Neural cell (in vitro differentiated cells): ENCODE data around the gene NRCAM.

ENCODE experiments used
- CTCF ChIP-seq: fragments of 450-650 bp; IDR thresholded peaks from 2 replicates; pipeline ENCODE4 v1.5.1; 2014; ENCODE audit warnings: antibody characterized with exemption, mild to moderate bottlenecking, moderate library complexity; ENCODE audit not compliant: poor library complexity, severe bottlenecking
- EP300 ChIP-seq: fragments of 450-650 bp; conservative IDR thresholded peaks from 2 replicates; pipeline ENCODE4 v1.6.1; 2014; ENCODE audit warnings: antibody characterized with exemption, mild to moderate bottlenecking, moderate library complexity; ENCODE audit not compliant: poor library complexity, severe bottlenecking
- EZH2 ChIP-seq: fragments of 200-600, 300-800 bp; shearing (Covaris generic), sonication (generic); IDR thresholded peaks from 2 replicates; pipeline ENCODE4 v1.6.1; 2014; ENCODE audit warnings: antibody characterized with exemption, low read length, borderline replicate concordance, mild to moderate bottlenecking; ENCODE audit not compliant: insufficient read depth, poor library complexity, severe bottlenecking
- POLR2AphosphoS5 ChIP-seq: IDR thresholded peaks from 2 replicates; pipeline ENCODE4 v1.6.1; 2012
- TAF1 ChIP-seq: IDR thresholded peaks from 2 replicates; pipeline ENCODE4 v1.6.1; 2012; ENCODE audit warnings: low read depth

GRCh38 chr7:108484137-108484536 is 27.9 kb upstream of the NRCAM start:
- TF ChIP-seq CTCF (no peak), POLR2AphosphoS5 (no peak), TAF1 (no peak), EP300 (no peak), EZH2 (no peak)
